Spleen (tissue), 7 donors: ENCODE measurements around the gene CCDC88C.
A peak's percentile ranks its signal among the peaks of the same experiment; 100 is the strongest.

ENCODE experiments used
- POLR2AphosphoS5 ChIP-seq, 3 donors: sonication (generic); formaldehyde crosslinking; IDR thresholded peaks; one replicate each; pipeline ENCODE4 v1.5.1; 2017; ENCODE audit warnings: antibody characterized with exemption in 3 of 3
- TF ChIP-seq, protein P1 (sequence below), 11 experiments: fragments of 200-600 bp in 7 of 11; fragments of 450-650 bp in 4 of 11; sonication (generic) in 4 of 11; IDR thresholded peaks in 8 of 11; conservative IDR thresholded peaks in 3 of 11; 1 replicate in 7 of 11; 2 replicates in 4 of 11; pipeline versions ENCODE4 v1.4.0 to v1.8.0; 2016 to 2021; ENCODE audit warnings: antibody characterized with exemption in 11 of 11, inconsistent platforms in 4 of 11, mild to moderate bottlenecking in 1 of 11
- donor health status: DM: no; HTN: no; CAD: no; lungs with moderate emphysema.
- donor health status: DM: no; HTN: no; CAD: no.
- donor health status: DM: no; HTN: no; CAD: no.

DNA sequence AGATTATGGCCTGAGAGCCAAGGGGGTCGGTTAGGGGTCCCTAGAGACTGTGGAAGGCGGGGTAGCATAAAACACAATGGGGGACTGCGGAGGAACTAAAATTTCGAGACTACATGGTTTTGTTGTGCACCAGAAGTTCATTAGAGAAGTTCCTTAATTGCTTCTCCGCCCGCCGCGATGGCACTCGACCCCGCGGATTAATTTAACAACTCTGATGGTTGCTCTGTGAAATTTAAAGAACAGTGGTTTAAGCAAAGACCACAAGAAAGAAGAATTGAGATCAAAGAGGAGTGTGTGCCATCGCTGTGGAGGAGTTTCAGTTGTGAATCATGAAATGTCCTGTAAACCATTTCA, 1.4 kb upstream of the CCDC88C start:
- TF ChIP-seq, protein P1, sequence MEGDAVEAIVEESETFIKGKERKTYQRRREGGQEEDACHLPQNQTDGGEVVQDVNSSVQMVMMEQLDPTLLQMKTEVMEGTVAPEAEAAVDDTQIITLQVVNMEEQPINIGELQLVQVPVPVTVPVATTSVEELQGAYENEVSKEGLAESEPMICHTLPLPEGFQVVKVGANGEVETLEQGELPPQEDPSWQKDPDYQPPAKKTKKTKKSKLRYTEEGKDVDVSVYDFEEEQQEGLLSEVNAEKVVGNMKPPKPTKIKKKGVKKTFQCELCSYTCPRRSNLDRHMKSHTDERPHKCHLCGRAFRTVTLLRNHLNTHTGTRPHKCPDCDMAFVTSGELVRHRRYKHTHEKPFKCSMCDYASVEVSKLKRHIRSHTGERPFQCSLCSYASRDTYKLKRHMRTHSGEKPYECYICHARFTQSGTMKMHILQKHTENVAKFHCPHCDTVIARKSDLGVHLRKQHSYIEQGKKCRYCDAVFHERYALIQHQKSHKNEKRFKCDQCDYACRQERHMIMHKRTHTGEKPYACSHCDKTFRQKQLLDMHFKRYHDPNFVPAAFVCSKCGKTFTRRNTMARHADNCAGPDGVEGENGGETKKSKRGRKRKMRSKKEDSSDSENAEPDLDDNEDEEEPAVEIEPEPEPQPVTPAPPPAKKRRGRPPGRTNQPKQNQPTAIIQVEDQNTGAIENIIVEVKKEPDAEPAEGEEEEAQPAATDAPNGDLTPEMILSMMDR (IDR thresholded peaks at IDR 0.05 in 8 of 11, conservative IDR thresholded peaks at IDR 0.05 in 3 of 11): peak in 4 of 11 experiments; percentile 23 to 64 (median 44)
- TF ChIP-seq POLR2AphosphoS5 (IDR thresholded peaks at IDR 0.05): no peak
